Smooth muscle cell (in vitro differentiated cells): ENCODE data around the gene SEC11C. TPM values are rescaled to one million over a fixed set of nuclear protein-coding genes. Genes with fewer than 3 reads are reported as not detected.
"Not testable (repeated sequence)": the region's sequence is repeated elsewhere in the genome, so short reads cannot be mapped to it uniquely, and the experiment has no call there.

Experiments
- DNase-seq: peaks from one replicate; lab custom pipeline; 2025; ENCODE audit not compliant: unreplicated experiment; lab: John Stamatoyannopoulos, UW
- H2AFZ ChIP-seq: fragments of 200-600 bp; sonication (generic); 2 replicates; pipeline ENCODE4 v1.6.0; 2016; ENCODE audit warnings: antibody characterized with exemption, low read depth, mild to moderate bottlenecking
- H3F3A ChIP-seq: fragments of 200-600 bp; sonication (generic); 2 replicates; pipeline ENCODE4 v1.6.0; 2017; ENCODE audit warnings: antibody characterized with exemption, low read depth
- H3K27ac ChIP-seq: fragments of 200-600 bp; sonication (generic); 2 replicates; pipeline ENCODE4 v1.5.1; 2016; ENCODE audit warnings: low read depth, mild to moderate bottlenecking
- H3K27me3 ChIP-seq: fragments of 200-600 bp; sonication (generic); 2 replicates; pipeline ENCODE4 v1.6.1; 2016; ENCODE audit warnings: low read depth, mild to moderate bottlenecking
- H3K36me3 ChIP-seq: fragments of 200-600 bp; sonication (generic); 2 replicates; pipeline ENCODE4 v1.5.1; 2016; ENCODE audit warnings: low read depth
- H3K4me1 ChIP-seq: fragments of 200-600 bp; sonication (generic); 2 replicates; pipeline ENCODE4 v1.5.1; 2016; ENCODE audit warnings: low read depth
- H3K4me2 ChIP-seq: fragments of 200-600 bp; sonication (generic); 2 replicates; pipeline ENCODE4 v1.6.0; 2016; ENCODE audit warnings: mild to moderate bottlenecking
- H3K4me3 ChIP-seq: fragments of 200-600 bp; sonication (generic); 2 replicates; pipeline ENCODE4 v1.5.1; 2016; ENCODE audit warnings: mild to moderate bottlenecking
- H3K79me2 ChIP-seq: fragments of 200-600 bp; sonication (generic); 2 replicates; pipeline ENCODE4 v1.6.0; 2016; ENCODE audit warnings: low read depth, mild to moderate bottlenecking
- H3K9ac ChIP-seq: fragments of 200-600 bp; sonication (generic); 2 replicates; pipeline ENCODE4 v1.6.0; 2016; ENCODE audit warnings: low read depth
- H3K9me3 ChIP-seq: fragments of 200-600 bp; sonication (generic); replicated peaks from 2 replicates; pipeline ENCODE4 v1.5.1; 2016; ENCODE audit warnings: low read depth
- H4K20me1 ChIP-seq: fragments of 200-600 bp; sonication (generic); 2 replicates; pipeline ENCODE4 v1.6.0; 2016; ENCODE audit warnings: low read depth
- WGBS: methylation state at CpG from one replicate; pipeline ENCODE4 v1.1.7; 2016; ENCODE audit warnings: low lambda C conversion rate; 5-methylcytosine and 5-hydroxymethylcytosine counted together
- polyA plus RNA-seq: library from polyadenylated mRNA; unstranded; fragments of >200 nt; fragmentation: Nextera tagmentation; extraction: Ambion mirVana; gene quantifications from 2 replicates; pipeline ENCODE4 v1.2.1, GENCODE V29; 2016
- total RNA-seq: library from RNA; depleted of rRNA; stranded (reverse); fragments of >200 nt; gene quantifications from 2 replicates; pipeline ENCODE4 v1.2.3, GENCODE V29; 2014
- TF ChIP-seq, protein P1 (sequence below): fragments of 200-600 bp; sonication (generic); IDR thresholded peaks from 2 replicates; pipeline ENCODE4 v1.5.1; 2017; ENCODE audit warnings: borderline replicate concordance, mild to moderate bottlenecking, antibody characterized with exemption; ENCODE audit not compliant: insufficient read depth, poor library complexity, severe bottlenecking

SEC11C gene
- total and polyA plus RNA-seq, 2 experiments from 2014 or later: 22.9 to 37.5 TPM

GRCh38 chr18:59140302-59140885, 710 bp downstream of the SEC11C start:
- DNase-seq: no peak
- Histone ChIP-seq H3K9me3 (no peaks in the 10 kb centered on the region), H3K27me3 (peaks cover 18% of the 10 kb centered on the region), H3K36me3 (no peaks in the 10 kb centered on the region), H2AFZ (peak overlapping the region; percentile 69), H3K79me2 (no peaks in the 10 kb centered on the region), H3K9ac (no peak overlapping the region), H3K4me2 (peak overlapping the region; percentile 92), H3K4me3 (peak overlapping the region; percentile 74), H3F3A (no peaks in the 10 kb centered on the region), H3K27ac (no peak overlapping the region), H3K4me1 (peaks cover 8% of the 10 kb centered on the region), H4K20me1 (no peaks in the 10 kb centered on the region)
- TF ChIP-seq, protein P1, sequence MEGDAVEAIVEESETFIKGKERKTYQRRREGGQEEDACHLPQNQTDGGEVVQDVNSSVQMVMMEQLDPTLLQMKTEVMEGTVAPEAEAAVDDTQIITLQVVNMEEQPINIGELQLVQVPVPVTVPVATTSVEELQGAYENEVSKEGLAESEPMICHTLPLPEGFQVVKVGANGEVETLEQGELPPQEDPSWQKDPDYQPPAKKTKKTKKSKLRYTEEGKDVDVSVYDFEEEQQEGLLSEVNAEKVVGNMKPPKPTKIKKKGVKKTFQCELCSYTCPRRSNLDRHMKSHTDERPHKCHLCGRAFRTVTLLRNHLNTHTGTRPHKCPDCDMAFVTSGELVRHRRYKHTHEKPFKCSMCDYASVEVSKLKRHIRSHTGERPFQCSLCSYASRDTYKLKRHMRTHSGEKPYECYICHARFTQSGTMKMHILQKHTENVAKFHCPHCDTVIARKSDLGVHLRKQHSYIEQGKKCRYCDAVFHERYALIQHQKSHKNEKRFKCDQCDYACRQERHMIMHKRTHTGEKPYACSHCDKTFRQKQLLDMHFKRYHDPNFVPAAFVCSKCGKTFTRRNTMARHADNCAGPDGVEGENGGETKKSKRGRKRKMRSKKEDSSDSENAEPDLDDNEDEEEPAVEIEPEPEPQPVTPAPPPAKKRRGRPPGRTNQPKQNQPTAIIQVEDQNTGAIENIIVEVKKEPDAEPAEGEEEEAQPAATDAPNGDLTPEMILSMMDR: no peak
- 5% methylated on average over 16 of the region's 16 CpGs for WGBS

GRCh38 chr18:59141294-59142068, 1.8 kb downstream of the SEC11C start:
- Histone ChIP-seq H3K4me3 (no peak overlapping the region), H2AFZ (no peak overlapping the region), H3K9me3 (no peaks in the 10 kb centered on the region), H3K9ac (no peak overlapping the region), H3K36me3 (no peaks in the 10 kb centered on the region), H3K4me1 (peaks cover 8% of the 10 kb centered on the region), H3F3A (no peaks in the 10 kb centered on the region), H3K4me2 (no peak overlapping the region), H3K79me2 (no peaks in the 10 kb centered on the region), H3K27me3 (peaks cover 7% of the 10 kb centered on the region), H3K27ac (no peak overlapping the region), H4K20me1 (no peaks in the 10 kb centered on the region)
- DNase-seq: no peak
- TF ChIP-seq, protein P1: no peak
- 96% methylated on average over 1 of the region's 1 CpG for WGBS

- DNase-seq: no peak
- Histone ChIP-seq H3K27me3 (peaks cover 1% of the 10 kb centered on the region), H3K27ac (no peak overlapping the region), H3K9ac (no peak overlapping the region), H3K4me2 (no peak overlapping the region), H2AFZ (no peak overlapping the region), H3K4me1 (peaks cover 8% of the 10 kb centered on the region), H4K20me1 (no peaks in the 10 kb centered on the region), H3K4me3 (no peak overlapping the region), H3K9me3 (no peaks in the 10 kb centered on the region), H3K36me3 (no peaks in the 10 kb centered on the region), H3K79me2 (no peaks in the 10 kb centered on the region), H3F3A (no peaks in the 10 kb centered on the region)
- WGBS: 87% methylated on average over 6 of the region's 6 CpGs
- TF ChIP-seq, protein P1: no peak
Measured at GRCh38 chr18:59142274-59142673, 2.6 kb downstream of the SEC11C start.

GRCh38 chr18:59142800-59143416, 3.2 kb downstream of the SEC11C start:
- not testable (repeated sequence) for H3K36me3 ChIP-seq, H3K4me2 ChIP-seq, H3K79me2 ChIP-seq, H3K9me3 ChIP-seq, H3F3A ChIP-seq, H3K27me3 ChIP-seq, H3K27ac ChIP-seq, H3K9ac ChIP-seq, DNase-seq, H3K4me3 ChIP-seq, H4K20me1 ChIP-seq, H2AFZ ChIP-seq, H3K4me1 ChIP-seq
- 92% methylated on average over 11 of the region's 11 CpGs for WGBS
